ENCODE results near the gene GOLT1B. TPM values are rescaled to one million over a fixed set of nuclear protein-coding genes. Genes with fewer than 3 reads are reported as not detected.

The GOLT1B gene
- total and polyA plus RNA-seq, 2 of the 8 experiments (the other 6 are each of a cell fraction or from before 2014, with no cell fraction given) = 18.3 to 38.3 TPM

DNA sequence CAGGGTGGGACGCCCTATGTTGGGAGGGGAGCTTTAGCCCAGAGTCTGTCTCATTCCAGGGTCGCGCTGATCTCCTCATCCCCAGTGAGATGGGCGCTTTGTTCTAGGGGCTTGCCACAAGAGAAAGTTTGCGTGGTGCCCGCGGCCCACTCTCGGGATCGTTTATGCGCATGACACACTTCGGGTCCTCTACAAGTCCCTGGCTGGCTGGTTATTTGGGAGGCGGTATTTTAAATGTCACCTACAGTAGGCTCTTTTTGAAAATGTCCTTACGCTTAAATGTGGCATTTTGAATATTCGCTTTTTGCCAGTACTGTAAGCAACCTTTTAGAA, 541 bp downstream of the GOLT1B start:
- WGBS, 2 experiments (ENCODE audit: extremely low coverage in 1 of 2, insufficient coverage in 1 of 2, insufficient read length in 1 of 2, insufficient replicate concordance in 2 of 2, low coverage in 1 of 2, low lambda C conversion rate in 2 of 2, missing lambda C conversion rate in 1 of 2) = 4% methylated on average over 14 of the region's 14 CpGs; no CpG with 5 or more reads in 1 of the 2 experiments
- Histone ChIP-seq H3K9ac (replicated peaks in 1 of 4; ENCODE audit: extremely low read depth in 1 of 4, low read depth in 3 of 4, low read length in 3 of 4) (peak overlapping the region; percentile 80 to 95 (median 86)), H3K4ac (replicated peaks; ENCODE audit: insufficient read length, low read depth, low read length) (no peak overlapping the region), H4K5ac (ENCODE audit: insufficient read length, low read depth, low read length) (peak overlapping the region; percentile 72), H3K27ac (ENCODE audit: low read depth, low read length) (peak overlapping the region; percentile 83; the same call in 1 of the 2 replicates), H3K9me3 (ENCODE audit: insufficient read depth in 2 of 2, low read depth in 1 of 2, low read length in 1 of 2) (no peaks in the 10 kb centered on the region), H2BK20ac (ENCODE audit: low read length) (no peak overlapping the region), H3K18ac (ENCODE audit: extremely low read depth, low read length) (no peak overlapping the region), H3K56ac (replicated peaks; ENCODE audit: insufficient read length, low read depth, low read length) (no peak overlapping the region), H4K91ac (replicated peaks; ENCODE audit: insufficient read length, low read length) (no peak overlapping the region), H4K20me1 (replicated peaks in 1 of 2; ENCODE audit: control insufficient read depth in 1 of 2, insufficient read depth in 2 of 2, low read length in 2 of 2) (no peaks in the 10 kb centered on the region), H3K79me1 (ENCODE audit: low read depth, low read length) (peaks cover 4% of the 10 kb centered on the region), H2BK120ac (replicated peaks; ENCODE audit: low read depth, low read length) (no peak overlapping the region), H3K14ac (ENCODE audit: insufficient read length) (no peak overlapping the region), H2AK5ac (ENCODE audit: low read depth, low read length) (no peak overlapping the region), H3K23me2 (ENCODE audit: low read depth, low read length) (peaks cover 7% of the 10 kb centered on the region), H3K23ac (ENCODE audit: insufficient read length) (no peak overlapping the region), H3K79me2 (ENCODE audit: control insufficient read depth in 1 of 2, insufficient read depth in 2 of 2, low read length in 2 of 2) (peaks cover 9 to 64% of the 10 kb centered on the region in 2 experiments; a peak in 3 of 4 replicates), H3K36me3 (ENCODE audit: control insufficient read depth in 2 of 4, insufficient read depth in 4 of 4, low read length in 3 of 4) (peaks cover 0 to 10% (median 4%) of the 10 kb centered on the region in 4 experiments; a peak in 5 of 8 replicates), H2AFZ (ENCODE audit: low read length) (peak overlapping the region; percentile 11; the same call in 1 of the 2 replicates), H2BK5ac (ENCODE audit: low read depth, low read length) (no peak overlapping the region), H3K27me3 (replicated peaks in 1 of 4; ENCODE audit: control insufficient read depth in 3 of 4, extremely low read depth in 1 of 4, insufficient read depth in 3 of 4, low read length in 3 of 4) (no peaks in the 10 kb centered on the region), H3K4me3 (ENCODE audit: extremely low read depth in 1 of 4, insufficient read depth in 2 of 4, low read depth in 3 of 4, low read length in 4 of 4) (peak overlapping the region; percentile 72 to 93 (median 84)), H2BK15ac (ENCODE audit: low read length) (no peak overlapping the region), H3K4me2 (ENCODE audit: insufficient read depth in 1 of 2, low read depth in 2 of 2, low read length in 2 of 2) (peak overlapping the region; percentile 87 to 91), H3K4me1 (replicated peaks in 1 of 4; ENCODE audit: control insufficient read depth in 3 of 4, insufficient read depth in 4 of 4, low read length in 3 of 4) (peaks cover 0 to 6% (median 2%) of the 10 kb centered on the region in 4 experiments; a peak in 4 of 7 replicates), H2BK12ac (ENCODE audit: low read depth, low read length) (no peak overlapping the region; the same call in 1 of the 2 replicates), H4K8ac (ENCODE audit: extremely low read depth, insufficient read depth, low read length) (peak overlapping the region; percentile 98; the same call in 1 of the 2 replicates)
- ChIA-PET CTCF (ENCODE audit: partially characterized antibody) (interaction anchor here (1.5 kb wide), 1 partner anchor 9 kb away, joined by 3 read pairs; no protein-coding TSS in a partner anchor), POLR2A (ENCODE audit: partially characterized antibody) (interaction anchor here (1.0 to 2.6 kb wide), 19 partner anchors 9 to 190 kb away, joined by 3 to 23 read pairs (median 5); partner anchors contain the start of genes LDHB, PYROXD1 and SPX)
- no peak for FAIRE-seq
- no peak for DNase-seq (ENCODE audit: low read depth in 1 of 2, low spot score in 2 of 2)
- TF ChIP-seq, protein P1, sequence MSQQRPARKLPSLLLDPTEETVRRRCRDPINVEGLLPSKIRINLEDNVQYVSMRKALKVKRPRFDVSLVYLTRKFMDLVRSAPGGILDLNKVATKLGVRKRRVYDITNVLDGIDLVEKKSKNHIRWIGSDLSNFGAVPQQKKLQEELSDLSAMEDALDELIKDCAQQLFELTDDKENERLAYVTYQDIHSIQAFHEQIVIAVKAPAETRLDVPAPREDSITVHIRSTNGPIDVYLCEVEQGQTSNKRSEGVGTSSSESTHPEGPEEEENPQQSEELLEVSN (IDR thresholded peaks at IDR 0.05) = no peak
- TF ChIP-seq KDM4A (IDR thresholded peaks at IDR 0.05; ENCODE audit: low read depth, low read length, severe bottlenecking) (peak; percentile 9), CHD1 (IDR thresholded peaks at IDR 0.05; ENCODE audit: low read depth, low read length) (no peak), RNF2 (IDR thresholded peaks at IDR 0.05; ENCODE audit: borderline replicate concordance, low read depth, low read length, missing control alignments, poor library complexity, severe bottlenecking) (no peak), JUND (IDR thresholded peaks at IDR 0.05; ENCODE audit: low read length) (no peak), YY1 (IDR thresholded peaks at IDR 0.05; ENCODE audit: low read depth, low read length) (no peak), SP1 (IDR thresholded peaks at IDR 0.05; ENCODE audit: low read depth, low read length) (no peak), SIX5 (IDR thresholded peaks at IDR 0.05; ENCODE audit: low read depth, low read length) (no peak)
- TF ChIP-seq, protein P2, sequence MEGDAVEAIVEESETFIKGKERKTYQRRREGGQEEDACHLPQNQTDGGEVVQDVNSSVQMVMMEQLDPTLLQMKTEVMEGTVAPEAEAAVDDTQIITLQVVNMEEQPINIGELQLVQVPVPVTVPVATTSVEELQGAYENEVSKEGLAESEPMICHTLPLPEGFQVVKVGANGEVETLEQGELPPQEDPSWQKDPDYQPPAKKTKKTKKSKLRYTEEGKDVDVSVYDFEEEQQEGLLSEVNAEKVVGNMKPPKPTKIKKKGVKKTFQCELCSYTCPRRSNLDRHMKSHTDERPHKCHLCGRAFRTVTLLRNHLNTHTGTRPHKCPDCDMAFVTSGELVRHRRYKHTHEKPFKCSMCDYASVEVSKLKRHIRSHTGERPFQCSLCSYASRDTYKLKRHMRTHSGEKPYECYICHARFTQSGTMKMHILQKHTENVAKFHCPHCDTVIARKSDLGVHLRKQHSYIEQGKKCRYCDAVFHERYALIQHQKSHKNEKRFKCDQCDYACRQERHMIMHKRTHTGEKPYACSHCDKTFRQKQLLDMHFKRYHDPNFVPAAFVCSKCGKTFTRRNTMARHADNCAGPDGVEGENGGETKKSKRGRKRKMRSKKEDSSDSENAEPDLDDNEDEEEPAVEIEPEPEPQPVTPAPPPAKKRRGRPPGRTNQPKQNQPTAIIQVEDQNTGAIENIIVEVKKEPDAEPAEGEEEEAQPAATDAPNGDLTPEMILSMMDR (IDR thresholded peaks at IDR 0.05; ENCODE audit: control extremely low read depth in 1 of 3, insufficient read depth in 1 of 3, low read depth in 1 of 3, low read length in 3 of 3) = no peak

Data from H1 (cell line).